ENCODE data around the gene ZFAND5. TPM values are rescaled to one million over a fixed set of nuclear protein-coding genes. Genes with fewer than 3 reads are reported as not detected.

Gene ZFAND5
- total RNA-seq: 213 to 221 TPM (median 215 TPM) in 3 replicates

- H3K4me1 Mint-ChIP-seq: peaks cover 43% of the 10 kb centered on the region
- peak; percentile 94 to 96 for DNase-seq (ENCODE audit: low spot score in 2 of 2, unreplicated experiment in 2 of 2)
- no peak for TF ChIP-seq CTCF (IDR thresholded peaks at IDR 0.05; ENCODE audit: unreplicated experiment)
- H3K36me3 Mint-ChIP-seq: peaks cover 6% of the 10 kb centered on the region
- H3K27ac Mint-ChIP-seq: peak within 1 kb of the TSS; percentile 99
- H3K27me3 Mint-ChIP-seq (ENCODE audit: low read depth): no peaks in the 10 kb centered on the region
- H3K9me3 Mint-ChIP-seq: no peaks in the 10 kb centered on the region
- peak within 1 kb of the TSS; percentile 94 for H3K4me3 Mint-ChIP-seq
These were observed at the start of gene ZFAND5 for GRCh38 chr9:72364679-72365524. ZFAND5 (minus strand) TSS chr9:72365208; CDS start chr9:72360778, 4,430 bp downstream.

- TF ChIP-seq CTCF (IDR thresholded peaks at IDR 0.05; ENCODE audit: unreplicated experiment): no peak
- H3K4me3 Mint-ChIP-seq: no peak overlapping the region
- no peak overlapping the region for H3K27ac Mint-ChIP-seq
- H3K4me1 Mint-ChIP-seq: no peaks in the 10 kb centered on the region
- no peak for DNase-seq (ENCODE audit: low spot score in 2 of 2, unreplicated experiment in 2 of 2)
- H3K27me3 Mint-ChIP-seq (ENCODE audit: low read depth): no peaks in the 10 kb centered on the region
- H3K9me3 Mint-ChIP-seq: peaks cover 5% of the 10 kb centered on the region
- H3K36me3 Mint-ChIP-seq: no peaks in the 10 kb centered on the region
These were observed 47.6 kb upstream of the ZFAND5 start for GRCh38 chr9:72412483-72413040.

- Mint-ChIP-seq H3K27me3 (ENCODE audit: low read depth) (no peaks in the 10 kb centered on the region), H3K4me3 (no peak overlapping the region), H3K27ac (no peak overlapping the region), H3K36me3 (no peaks in the 10 kb centered on the region), H3K4me1 (no peaks in the 10 kb centered on the region), H3K9me3 (peaks cover 5% of the 10 kb centered on the region)
- TF ChIP-seq CTCF (IDR thresholded peaks at IDR 0.05; ENCODE audit: unreplicated experiment): no peak
- no peak for DNase-seq (ENCODE audit: low spot score in 2 of 2, unreplicated experiment in 2 of 2)
These were observed 45.2 kb upstream of the ZFAND5 start for GRCh38 chr9:72410214-72410613.

GRCh38 chr9:72407114-72407513 lies 42.1 kb upstream of the ZFAND5 start:
- no peak overlapping the region for H3K4me3 Mint-ChIP-seq
- no peaks in the 10 kb centered on the region for H3K4me1 Mint-ChIP-seq
- H3K27ac Mint-ChIP-seq: no peak overlapping the region
- no peaks in the 10 kb centered on the region for H3K27me3 Mint-ChIP-seq (ENCODE audit: low read depth)
- H3K36me3 Mint-ChIP-seq: no peaks in the 10 kb centered on the region
- no peaks in the 10 kb centered on the region for H3K9me3 Mint-ChIP-seq
- TF ChIP-seq CTCF (IDR thresholded peaks at IDR 0.05; ENCODE audit: unreplicated experiment): no peak
- no peak for DNase-seq (ENCODE audit: low spot score in 2 of 2, unreplicated experiment in 2 of 2)

- no peak for DNase-seq (ENCODE audit: low spot score in 2 of 2, unreplicated experiment in 2 of 2)
- Mint-ChIP-seq H3K36me3 (no peaks in the 10 kb centered on the region), H3K4me1 (no peaks in the 10 kb centered on the region), H3K4me3 (no peak overlapping the region), H3K9me3 (no peaks in the 10 kb centered on the region), H3K27me3 (ENCODE audit: low read depth) (no peaks in the 10 kb centered on the region), H3K27ac (no peak overlapping the region)
- no peak for TF ChIP-seq CTCF (IDR thresholded peaks at IDR 0.05; ENCODE audit: unreplicated experiment)
These were observed 37.7 kb upstream of the ZFAND5 start for GRCh38 chr9:72402744-72403143.

Data from mesothelial cell of epicardium (in vitro differentiated cells).